ENCODE data around the gene C1orf105. TPM values are rescaled to one million over a fixed set of nuclear protein-coding genes. Genes with fewer than 3 reads are reported as not detected.

C1orf105 gene
- total RNA-seq, 4 donors from 2014 or later: not detected

DNA sequence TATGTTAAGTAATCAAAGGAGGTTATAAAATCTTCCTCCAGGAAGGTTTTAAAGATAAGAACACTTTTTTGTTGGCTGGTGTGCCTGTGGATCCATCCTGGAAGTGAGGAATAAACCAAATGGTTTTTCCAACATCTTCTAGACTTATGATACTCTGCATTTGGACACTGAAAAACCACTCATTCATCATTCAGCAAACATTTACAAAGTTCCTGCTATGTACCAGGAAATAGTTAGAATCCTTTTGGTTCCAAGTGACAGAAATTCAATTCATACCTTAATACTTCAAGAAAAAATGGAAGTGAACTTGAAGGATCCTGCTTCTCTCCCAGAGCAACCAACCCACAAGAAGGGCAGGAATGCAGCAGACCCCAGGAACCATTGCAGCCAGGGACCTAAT lies 63.0 kb downstream of the C1orf105 start:
- Histone ChIP-seq H3K27ac (no peak overlapping the region), H3K4me3 (no peak overlapping the region), H3K27me3 (no peaks in the 10 kb centered on the region), H3K9me3 (no peaks in the 10 kb centered on the region), H3K4me1 (no peaks in the 10 kb centered on the region), H3K36me3 (no peaks in the 10 kb centered on the region)
- in situ Hi-C loops (cut with MboI; ENCODE audit: low pct_ligation_motif_present in 1 of 4, low pct_unique_long_range_greater_than_20kb in 1 of 4, low sequenced_read_pairs in 3 of 4) (no loop called here), intact Hi-C loops (cut with DNase I; ENCODE audit: low total_unique reads) (no loop called here)
- TF ChIP-seq POLR2AphosphoS5 (IDR thresholded peaks at IDR 0.05) (no peak), POLR2A (IDR thresholded peaks at IDR 0.05) (no peak), EP300 (IDR thresholded peaks at IDR 0.05; ENCODE audit: low read depth) (no peak)
- TF ChIP-seq, protein P1, sequence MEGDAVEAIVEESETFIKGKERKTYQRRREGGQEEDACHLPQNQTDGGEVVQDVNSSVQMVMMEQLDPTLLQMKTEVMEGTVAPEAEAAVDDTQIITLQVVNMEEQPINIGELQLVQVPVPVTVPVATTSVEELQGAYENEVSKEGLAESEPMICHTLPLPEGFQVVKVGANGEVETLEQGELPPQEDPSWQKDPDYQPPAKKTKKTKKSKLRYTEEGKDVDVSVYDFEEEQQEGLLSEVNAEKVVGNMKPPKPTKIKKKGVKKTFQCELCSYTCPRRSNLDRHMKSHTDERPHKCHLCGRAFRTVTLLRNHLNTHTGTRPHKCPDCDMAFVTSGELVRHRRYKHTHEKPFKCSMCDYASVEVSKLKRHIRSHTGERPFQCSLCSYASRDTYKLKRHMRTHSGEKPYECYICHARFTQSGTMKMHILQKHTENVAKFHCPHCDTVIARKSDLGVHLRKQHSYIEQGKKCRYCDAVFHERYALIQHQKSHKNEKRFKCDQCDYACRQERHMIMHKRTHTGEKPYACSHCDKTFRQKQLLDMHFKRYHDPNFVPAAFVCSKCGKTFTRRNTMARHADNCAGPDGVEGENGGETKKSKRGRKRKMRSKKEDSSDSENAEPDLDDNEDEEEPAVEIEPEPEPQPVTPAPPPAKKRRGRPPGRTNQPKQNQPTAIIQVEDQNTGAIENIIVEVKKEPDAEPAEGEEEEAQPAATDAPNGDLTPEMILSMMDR (IDR thresholded peaks at IDR 0.05): no peak
- DNase-seq: no peak

DNA sequence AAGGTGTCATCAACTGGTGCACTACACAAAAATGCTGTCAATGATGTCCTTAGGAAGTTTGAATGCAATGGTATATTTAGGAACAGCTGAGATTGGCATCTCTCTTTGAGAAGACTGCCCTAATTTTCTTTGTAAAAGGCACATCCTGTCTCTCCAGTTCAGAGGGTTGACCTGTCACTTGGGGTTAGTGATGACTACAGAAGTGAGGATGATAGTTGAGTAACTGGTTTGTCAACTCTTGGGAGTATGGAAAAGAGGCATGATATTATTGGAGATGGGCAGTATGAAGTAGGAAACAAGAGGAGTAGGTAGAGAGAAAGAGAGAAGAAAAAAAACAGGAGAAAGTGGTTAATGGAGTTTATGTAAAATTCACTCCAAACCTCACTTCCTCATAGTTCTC lies 63.8 kb downstream of the C1orf105 start:
- TF ChIP-seq POLR2AphosphoS5 (IDR thresholded peaks at IDR 0.05): no peak
- in situ Hi-C loops (cut with MboI; ENCODE audit: low pct_ligation_motif_present in 1 of 4, low pct_unique_long_range_greater_than_20kb in 1 of 4, low sequenced_read_pairs in 3 of 4) (no loop called here), intact Hi-C loops (cut with DNase I; ENCODE audit: low total_unique reads) (no loop called here)
- Histone ChIP-seq H3K4me1 (no peaks in the 10 kb centered on the region), H3K27me3 (no peaks in the 10 kb centered on the region), H3K36me3 (no peaks in the 10 kb centered on the region), H3K9me3 (no peaks in the 10 kb centered on the region), H3K27ac (no peak overlapping the region), H3K4me3 (no peak overlapping the region)
- DNase-seq: no peak

DNA sequence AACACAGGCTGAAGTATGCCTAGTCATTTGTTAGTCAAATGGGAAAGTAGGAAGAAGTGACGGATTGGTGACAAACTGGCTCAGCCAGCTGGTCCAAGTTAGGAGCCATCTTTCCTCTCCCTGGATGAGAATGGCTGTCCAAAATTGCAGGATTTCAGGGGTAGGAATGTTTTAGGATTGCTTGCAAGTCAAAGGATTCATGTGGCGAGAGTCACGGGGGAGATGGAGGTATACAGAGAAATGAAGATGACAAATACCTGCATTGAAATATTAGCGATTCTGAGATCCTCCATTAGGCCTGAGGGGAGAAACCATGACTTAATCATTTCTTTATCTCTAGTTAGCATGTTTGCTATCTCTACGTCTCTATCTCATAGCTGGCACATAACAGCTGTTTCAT lies 65.1 kb downstream of the C1orf105 start:
- no peaks in the 10 kb centered on the region for H3K9me3 ChIP-seq
- H3K27ac ChIP-seq: no peak overlapping the region
- intact Hi-C loops (cut with DNase I; ENCODE audit: low total_unique reads): no loop called here
- no peaks in the 10 kb centered on the region for H3K27me3 ChIP-seq
- no peaks in the 10 kb centered on the region for H3K36me3 ChIP-seq
- no peak for TF ChIP-seq EP300 (IDR thresholded peaks at IDR 0.05; ENCODE audit: low read depth)
- no peak for TF ChIP-seq POLR2AphosphoS5 (IDR thresholded peaks at IDR 0.05)
- no peak for TF ChIP-seq POLR2A (IDR thresholded peaks at IDR 0.05)
- TF ChIP-seq, protein P1 (IDR thresholded peaks at IDR 0.05): no peak
- no peak for DNase-seq
- in situ Hi-C loops (cut with MboI; ENCODE audit: low pct_ligation_motif_present in 1 of 4, low pct_unique_long_range_greater_than_20kb in 1 of 4, low sequenced_read_pairs in 3 of 4): no loop called here
- H3K4me1 ChIP-seq: no peaks in the 10 kb centered on the region
- WGBS, 2 donors (ENCODE audit: low coverage in 1 of 2): 73 to 76% methylated on average over 4 to 5 of the region's 5 CpGs
- no peak overlapping the region for H3K4me3 ChIP-seq

DNA sequence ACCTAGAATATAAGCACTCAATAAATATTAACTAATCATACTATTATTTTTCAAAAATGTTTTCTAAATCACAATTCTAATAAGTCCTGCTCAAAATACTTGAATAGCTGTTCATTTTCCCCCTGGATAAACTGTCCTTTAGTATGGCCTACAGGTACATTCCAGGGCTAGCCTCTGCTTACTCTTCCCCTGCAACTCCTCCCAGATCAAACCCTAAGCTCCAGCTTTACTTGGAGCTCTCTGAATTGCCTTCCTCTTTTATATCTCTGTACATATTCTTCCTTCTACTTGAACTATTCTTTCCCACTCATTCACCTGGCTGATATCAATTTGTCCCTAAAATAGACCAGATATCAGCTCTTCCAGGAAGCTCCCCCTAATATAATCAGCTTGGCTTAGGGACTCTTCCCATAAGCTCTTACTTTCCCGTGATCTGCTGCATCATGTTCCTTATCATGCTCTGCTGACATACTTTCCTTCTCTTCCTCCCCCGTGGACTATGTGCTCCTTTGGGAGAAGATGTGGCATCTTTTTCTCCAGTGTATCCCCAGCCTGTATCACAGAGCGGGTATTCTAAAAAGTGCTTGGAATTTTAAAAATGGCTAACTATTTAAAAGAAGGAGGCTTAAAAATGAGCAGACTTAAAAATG lies 66.4 kb downstream of the C1orf105 start:
- Histone ChIP-seq H3K4me1 (no peaks in the 10 kb centered on the region), H3K9me3 (no peaks in the 10 kb centered on the region), H3K36me3 (no peaks in the 10 kb centered on the region), H3K27me3 (no peaks in the 10 kb centered on the region), H3K4me3 (no peak overlapping the region), H3K27ac (no peak overlapping the region)
- 56 to 77% methylated on average over 3 of the region's 3 CpGs for WGBS, 2 donors (ENCODE audit: low coverage in 1 of 2)
- no peak for DNase-seq
- intact Hi-C loops (cut with DNase I; ENCODE audit: low total_unique reads): no loop called here
- in situ Hi-C loops (cut with MboI; ENCODE audit: low pct_ligation_motif_present in 1 of 4, low pct_unique_long_range_greater_than_20kb in 1 of 4, low sequenced_read_pairs in 3 of 4): no loop called here
- no peak for TF ChIP-seq EP300 (IDR thresholded peaks at IDR 0.05; ENCODE audit: low read depth)
- TF ChIP-seq, protein P1 (IDR thresholded peaks at IDR 0.05): no peak
- no peak for TF ChIP-seq POLR2A (IDR thresholded peaks at IDR 0.05)
- no peak for TF ChIP-seq POLR2AphosphoS5 (IDR thresholded peaks at IDR 0.05)

DNA sequence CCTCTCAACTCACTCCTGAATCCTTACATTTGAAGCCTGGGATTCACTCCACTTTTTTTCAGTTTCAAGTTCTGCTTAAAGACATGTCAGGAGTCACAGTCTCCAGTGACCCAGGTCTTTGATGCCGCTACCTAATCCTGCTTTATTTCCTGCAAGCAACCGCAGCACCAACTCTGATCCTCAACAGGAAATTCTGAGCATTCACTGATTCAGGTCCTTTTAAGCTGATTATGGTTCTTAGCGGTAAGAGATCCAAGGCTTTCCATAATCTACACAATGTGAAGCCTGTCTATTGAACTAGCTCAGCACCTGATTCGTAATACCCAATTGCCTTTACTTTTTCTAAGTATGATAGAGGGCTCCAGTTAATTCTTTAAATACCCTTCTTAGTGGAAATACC lies 67.1 kb downstream of the C1orf105 start:
- in situ Hi-C loops (cut with MboI; ENCODE audit: low pct_ligation_motif_present in 1 of 4, low pct_unique_long_range_greater_than_20kb in 1 of 4, low sequenced_read_pairs in 3 of 4): no loop called here
- H3K4me3 ChIP-seq: no peak overlapping the region
- intact Hi-C loops (cut with DNase I; ENCODE audit: low total_unique reads): no loop called here
- H3K9me3 ChIP-seq: no peaks in the 10 kb centered on the region
- WGBS, 2 donors (ENCODE audit: low coverage in 1 of 2): 83% methylated on average over 4 of the region's 4 CpGs; no CpG with 5 or more reads in 1 of the 2 donors
- DNase-seq: no peak
- no peaks in the 10 kb centered on the region for H3K4me1 ChIP-seq
- H3K36me3 ChIP-seq: no peaks in the 10 kb centered on the region
- no peak overlapping the region for H3K27ac ChIP-seq
- H3K27me3 ChIP-seq: no peaks in the 10 kb centered on the region
- TF ChIP-seq POLR2AphosphoS5 (IDR thresholded peaks at IDR 0.05): no peak
- no peak for TF ChIP-seq EP300 (IDR thresholded peaks at IDR 0.05; ENCODE audit: low read depth)
- no peak for TF ChIP-seq POLR2A (IDR thresholded peaks at IDR 0.05)
- TF ChIP-seq, protein P1 (IDR thresholded peaks at IDR 0.05): no peak

Measured in transverse colon (tissue), 4 donors.